ENCODE results near the gene TNKS2.

Gene TNKS2

DNA sequence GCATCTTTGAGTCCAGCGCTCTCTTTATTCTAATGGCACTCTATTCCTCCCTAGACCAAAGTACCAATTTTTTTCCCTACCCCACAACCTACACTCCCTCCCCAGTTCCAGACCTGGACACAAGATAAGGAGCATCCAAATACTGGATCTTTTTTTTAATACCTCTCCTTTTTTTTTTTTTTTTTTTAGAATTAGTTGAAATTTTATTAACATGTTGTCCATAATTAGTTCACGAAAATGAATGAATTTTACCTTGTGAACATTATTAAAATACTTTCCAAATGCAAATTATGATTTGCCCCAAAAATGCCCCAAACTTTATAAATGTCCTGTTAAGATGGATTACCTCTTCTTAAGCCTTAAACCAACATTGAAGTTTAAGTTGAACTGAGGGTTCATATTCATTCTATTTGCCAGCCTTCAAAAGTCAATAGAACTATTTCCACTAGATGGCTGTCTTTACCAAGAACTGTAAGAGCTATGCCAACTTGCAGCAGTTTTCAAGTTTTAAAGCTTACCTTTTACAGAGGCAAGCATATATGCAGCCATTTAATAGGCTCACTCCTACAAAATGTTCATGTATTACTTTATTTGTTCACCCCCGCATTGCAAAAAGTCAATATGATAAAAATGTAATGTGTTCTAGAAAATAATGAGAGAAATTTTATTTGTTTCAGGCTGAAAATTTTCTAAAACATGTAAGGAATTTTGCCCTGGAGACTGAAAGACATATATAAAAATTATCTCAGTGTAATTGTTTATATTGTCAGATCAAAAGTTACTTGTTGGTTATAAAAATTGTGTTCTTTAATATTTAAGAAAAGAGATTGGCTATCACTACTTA is 39.7 kb upstream of the TNKS2 start:
- TF ChIP-seq EZH2phosphoT487 (IDR thresholded peaks at IDR 0.05; ENCODE audit: borderline replicate concordance) = no peak
- TF ChIP-seq, protein P1, sequence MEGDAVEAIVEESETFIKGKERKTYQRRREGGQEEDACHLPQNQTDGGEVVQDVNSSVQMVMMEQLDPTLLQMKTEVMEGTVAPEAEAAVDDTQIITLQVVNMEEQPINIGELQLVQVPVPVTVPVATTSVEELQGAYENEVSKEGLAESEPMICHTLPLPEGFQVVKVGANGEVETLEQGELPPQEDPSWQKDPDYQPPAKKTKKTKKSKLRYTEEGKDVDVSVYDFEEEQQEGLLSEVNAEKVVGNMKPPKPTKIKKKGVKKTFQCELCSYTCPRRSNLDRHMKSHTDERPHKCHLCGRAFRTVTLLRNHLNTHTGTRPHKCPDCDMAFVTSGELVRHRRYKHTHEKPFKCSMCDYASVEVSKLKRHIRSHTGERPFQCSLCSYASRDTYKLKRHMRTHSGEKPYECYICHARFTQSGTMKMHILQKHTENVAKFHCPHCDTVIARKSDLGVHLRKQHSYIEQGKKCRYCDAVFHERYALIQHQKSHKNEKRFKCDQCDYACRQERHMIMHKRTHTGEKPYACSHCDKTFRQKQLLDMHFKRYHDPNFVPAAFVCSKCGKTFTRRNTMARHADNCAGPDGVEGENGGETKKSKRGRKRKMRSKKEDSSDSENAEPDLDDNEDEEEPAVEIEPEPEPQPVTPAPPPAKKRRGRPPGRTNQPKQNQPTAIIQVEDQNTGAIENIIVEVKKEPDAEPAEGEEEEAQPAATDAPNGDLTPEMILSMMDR (conservative IDR thresholded peaks at IDR 0.05; ENCODE audit: low read length) = peak; percentile 76
- H3K4me2 ChIP-seq (ENCODE audit: low read depth, low read length, poor library complexity, severe bottlenecking) = no peak overlapping the region
- no peak overlapping the region for H3K9ac ChIP-seq (ENCODE audit: low read depth, low read length, poor library complexity, severe bottlenecking)
- H3K27me3 ChIP-seq (ENCODE audit: insufficient read depth, low read length, poor library complexity, severe bottlenecking) = no peaks in the 10 kb centered on the region
- no peaks in the 10 kb centered on the region for H4K20me1 ChIP-seq (ENCODE audit: insufficient read depth, low read length, poor library complexity, severe bottlenecking)
- H3K36me3 ChIP-seq (ENCODE audit: insufficient read depth, low read length) = no peaks in the 10 kb centered on the region
- H3K9me2 ChIP-seq (replicated peaks; ENCODE audit: low read depth, low read length) = no peaks in the 10 kb centered on the region
- no peaks in the 10 kb centered on the region for H3F3A ChIP-seq (ENCODE audit: low read depth)
- H3K4me1 ChIP-seq (ENCODE audit: insufficient read depth, low read length, poor library complexity, severe bottlenecking) = no peaks in the 10 kb centered on the region
- no peak overlapping the region for H3K4me3 ChIP-seq (ENCODE audit: low read length, poor library complexity, severe bottlenecking)
- no peaks in the 10 kb centered on the region for H3K9me3 ChIP-seq (ENCODE audit: insufficient read depth, low read depth, low read length)
- peak overlapping the region; percentile 61 for H2AFZ ChIP-seq (ENCODE audit: low read length)
- no peaks in the 10 kb centered on the region for H3K79me2 ChIP-seq (ENCODE audit: insufficient read depth, low read length)

DNA sequence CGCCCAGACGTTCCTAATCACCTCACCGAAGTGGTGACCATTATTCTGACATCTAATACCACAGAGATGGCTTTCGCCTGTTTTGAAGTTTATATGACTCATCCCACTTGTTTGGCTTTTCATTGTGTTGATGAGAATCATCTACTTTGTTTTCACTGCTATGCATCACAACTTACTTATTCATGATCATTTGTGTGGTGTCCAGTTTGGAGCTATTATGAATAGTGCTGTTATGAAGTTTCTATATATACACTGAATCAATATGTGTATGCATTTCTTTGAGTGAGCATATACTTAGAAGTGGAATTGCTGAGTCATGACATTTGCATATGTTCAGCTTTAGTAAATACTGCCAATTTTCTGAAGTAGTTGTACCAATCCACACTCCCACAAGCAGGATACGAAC is 38.6 kb upstream of the TNKS2 start:
- H4K20me1 ChIP-seq (ENCODE audit: insufficient read depth, low read length, poor library complexity, severe bottlenecking) = no peaks in the 10 kb centered on the region
- no peak overlapping the region for H3K4me3 ChIP-seq (ENCODE audit: low read length, poor library complexity, severe bottlenecking)
- H3K9me3 ChIP-seq (ENCODE audit: insufficient read depth, low read depth, low read length) = no peaks in the 10 kb centered on the region
- no peak overlapping the region for H2AFZ ChIP-seq (ENCODE audit: low read length)
- TF ChIP-seq, protein P1 (conservative IDR thresholded peaks at IDR 0.05; ENCODE audit: low read length) = no peak
- TF ChIP-seq EZH2phosphoT487 (IDR thresholded peaks at IDR 0.05; ENCODE audit: borderline replicate concordance) = no peak
- no peaks in the 10 kb centered on the region for H3F3A ChIP-seq (ENCODE audit: low read depth)
- H3K9me2 ChIP-seq (replicated peaks; ENCODE audit: low read depth, low read length) = no peaks in the 10 kb centered on the region
- H3K27me3 ChIP-seq (ENCODE audit: insufficient read depth, low read length, poor library complexity, severe bottlenecking) = no peaks in the 10 kb centered on the region
- no peaks in the 10 kb centered on the region for H3K36me3 ChIP-seq (ENCODE audit: insufficient read depth, low read length)
- H3K4me2 ChIP-seq (ENCODE audit: low read depth, low read length, poor library complexity, severe bottlenecking) = no peak overlapping the region
- H3K4me1 ChIP-seq (ENCODE audit: insufficient read depth, low read length, poor library complexity, severe bottlenecking) = no peaks in the 10 kb centered on the region
- no peaks in the 10 kb centered on the region for H3K79me2 ChIP-seq (ENCODE audit: insufficient read depth, low read length)
- no peak overlapping the region for H3K9ac ChIP-seq (ENCODE audit: low read depth, low read length, poor library complexity, severe bottlenecking)

DNA sequence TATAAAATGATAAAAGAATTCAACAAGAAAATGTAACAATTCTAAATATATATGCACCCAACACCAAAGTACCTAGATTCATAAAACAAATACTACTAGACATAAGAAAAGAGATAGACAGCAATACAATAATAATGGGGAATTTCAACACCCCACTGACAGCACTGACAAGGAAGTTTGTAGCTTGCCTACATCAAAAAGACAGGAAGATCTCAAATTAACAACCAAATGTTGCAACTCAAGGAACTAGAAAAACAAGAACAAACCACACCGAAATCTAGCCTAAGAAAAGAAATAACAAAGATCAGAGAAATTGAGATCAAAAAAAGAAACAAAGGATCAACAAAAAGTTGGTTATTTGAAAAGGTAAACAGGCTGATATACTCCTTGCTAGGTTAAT is 36.5 kb upstream of the TNKS2 start:
- Histone ChIP-seq H3K4me1 (ENCODE audit: insufficient read depth, low read length, poor library complexity, severe bottlenecking) (no peaks in the 10 kb centered on the region), H2AFZ (ENCODE audit: low read length) (peak overlapping the region; percentile 49), H3K27me3 (ENCODE audit: insufficient read depth, low read length, poor library complexity, severe bottlenecking) (no peaks in the 10 kb centered on the region), H3K9ac (ENCODE audit: low read depth, low read length, poor library complexity, severe bottlenecking) (no peak overlapping the region), H4K20me1 (ENCODE audit: insufficient read depth, low read length, poor library complexity, severe bottlenecking) (no peaks in the 10 kb centered on the region), H3K36me3 (ENCODE audit: insufficient read depth, low read length) (no peaks in the 10 kb centered on the region), H3K79me2 (ENCODE audit: insufficient read depth, low read length) (no peaks in the 10 kb centered on the region), H3K9me2 (replicated peaks; ENCODE audit: low read depth, low read length) (no peaks in the 10 kb centered on the region), H3K9me3 (ENCODE audit: insufficient read depth, low read depth, low read length) (no peaks in the 10 kb centered on the region), H3F3A (ENCODE audit: low read depth) (no peaks in the 10 kb centered on the region), H3K4me3 (ENCODE audit: low read length, poor library complexity, severe bottlenecking) (no peak overlapping the region), H3K4me2 (ENCODE audit: low read depth, low read length, poor library complexity, severe bottlenecking) (no peak overlapping the region)
- TF ChIP-seq, protein P1 (conservative IDR thresholded peaks at IDR 0.05; ENCODE audit: low read length) = no peak
- no peak for TF ChIP-seq EZH2phosphoT487 (IDR thresholded peaks at IDR 0.05; ENCODE audit: borderline replicate concordance)

Data from Loucy (cell line).